Mesothelial cell of epicardium (in vitro differentiated cells): Measurements from ENCODE around the gene TACC2. TPM values are rescaled to one million over a fixed set of nuclear protein-coding genes. Genes with fewer than 3 reads are reported as not detected.

Experiments used
- DNase-seq, 2 experiments: peaks; one replicate each; pipeline ENCODE4 v3.0.0; 2021; ENCODE audit warnings: low spot score in 2 of 2; ENCODE audit not compliant: unreplicated experiment in 2 of 2
- H3K27ac Mint-ChIP-seq: 2 replicates; pipeline ENCODE4 v1.8.0; 2021; ENCODE audit warnings: mixed read lengths
- H3K27me3 Mint-ChIP-seq: 2 replicates; pipeline ENCODE4 v1.8.0; 2021; ENCODE audit warnings: low read depth, mixed read lengths
- H3K36me3 Mint-ChIP-seq: 2 replicates; pipeline ENCODE4 v1.8.0; 2021; ENCODE audit warnings: mixed read lengths
- H3K4me1 Mint-ChIP-seq: 2 replicates; pipeline ENCODE4 v1.8.0; 2021; ENCODE audit warnings: mixed read lengths
- H3K4me3 Mint-ChIP-seq: 2 replicates; pipeline ENCODE4 v1.8.0; 2021; ENCODE audit warnings: mild to moderate bottlenecking, moderate library complexity, mixed read lengths
- H3K9me3 Mint-ChIP-seq: 2 replicates; pipeline ENCODE4 v1.8.0; 2021; ENCODE audit warnings: mixed read lengths
- CTCF ChIP-seq: fragments of 200-600 bp; sonication (generic); IDR thresholded peaks from one replicate; pipeline ENCODE4 v1.5.0; 2021; ENCODE audit warnings: antibody characterized with exemption; ENCODE audit not compliant: unreplicated experiment
- total RNA-seq: library from RNA; stranded (reverse); gene quantifications from 3 replicates; pipeline ENCODE4 v1.2.1, GENCODE V29; 2021

The TACC2 gene
- total RNA-seq, 1 donor from 2014 or later, result 25.5 TPM

- Mint-ChIP-seq H3K36me3 (peaks cover 22% of the 10 kb centered on the region), H3K4me3 (no peak overlapping the region), H3K27ac (no peak overlapping the region), H3K9me3 (peaks cover 9% of the 10 kb centered on the region), H3K27me3 (no peaks in the 10 kb centered on the region), H3K4me1 (peaks cover 39% of the 10 kb centered on the region)
- TF ChIP-seq CTCF, result no peak
- DNase-seq, result no peak
Observed at GRCh38 chr10:122145113-122145512, 156.2 kb downstream of the TACC2 start.

GRCh38 chr10:122147663-122148062 is 158.7 kb downstream of the TACC2 start:
- no peaks in the 10 kb centered on the region for H3K27me3 Mint-ChIP-seq
- no peak for TF ChIP-seq CTCF
- H3K4me3 Mint-ChIP-seq, result no peak overlapping the region
- no peak overlapping the region for H3K27ac Mint-ChIP-seq
- H3K9me3 Mint-ChIP-seq, result peaks cover 9% of the 10 kb centered on the region
- no peak for DNase-seq
- H3K4me1 Mint-ChIP-seq, result peaks cover 22% of the 10 kb centered on the region
- H3K36me3 Mint-ChIP-seq, result peaks cover 22% of the 10 kb centered on the region

GRCh38 chr10:122148876-122149560 is 160.1 kb downstream of the TACC2 start:
- peaks cover 14% of the 10 kb centered on the region for H3K4me1 Mint-ChIP-seq
- H3K27ac Mint-ChIP-seq, result peak overlapping the region; percentile 49
- H3K9me3 Mint-ChIP-seq, result peaks cover 9% of the 10 kb centered on the region
- H3K36me3 Mint-ChIP-seq, result peaks cover 22% of the 10 kb centered on the region
- no peak for TF ChIP-seq CTCF
- H3K4me3 Mint-ChIP-seq, result no peak overlapping the region
- no peaks in the 10 kb centered on the region for H3K27me3 Mint-ChIP-seq
- no peak for DNase-seq

GRCh38 chr10:122149561-122150505 is 160.9 kb downstream of the TACC2 start:
- no peak for DNase-seq
- Mint-ChIP-seq H3K4me3 (no peak overlapping the region), H3K9me3 (peaks cover 6% of the 10 kb centered on the region), H3K27ac (no peak overlapping the region), H3K36me3 (peaks cover 16% of the 10 kb centered on the region), H3K4me1 (peaks cover 22% of the 10 kb centered on the region), H3K27me3 (no peaks in the 10 kb centered on the region)
- TF ChIP-seq CTCF, result no peak

- no peak overlapping the region for H3K27ac Mint-ChIP-seq
- H3K4me1 Mint-ChIP-seq, result peaks cover 29% of the 10 kb centered on the region
- DNase-seq, result no peak
- H3K27me3 Mint-ChIP-seq, result no peaks in the 10 kb centered on the region
- no peak overlapping the region for H3K4me3 Mint-ChIP-seq
- TF ChIP-seq CTCF, result no peak
- peaks cover 4% of the 10 kb centered on the region for H3K36me3 Mint-ChIP-seq
- no peaks in the 10 kb centered on the region for H3K9me3 Mint-ChIP-seq
Observed at GRCh38 chr10:122151121-122151694, 162.2 kb downstream of the TACC2 start.
